ENCODE measurements around the gene SMAD1. TPM values are rescaled to one million over a fixed set of nuclear protein-coding genes. Genes with fewer than 3 reads are reported as not detected.

The SMAD1 gene
- total RNA-seq, 1 donor from 2014 or later: 44.3 TPM

GRCh38 chr4:145523117-145523516 lies 41.5 kb downstream of the SMAD1 start:
- no peaks in the 10 kb centered on the region for H4K20me1 ChIP-seq (ENCODE audit: low read depth)
- no peak overlapping the region for H3K4me2 ChIP-seq
- no peaks in the 10 kb centered on the region for H3K27me3 Mint-ChIP-seq (ENCODE audit: insufficient read depth, low read depth)
- TF ChIP-seq CTCF (IDR thresholded peaks at IDR 0.05): no peak
- no peak for TF ChIP-seq EZH2 (IDR thresholded peaks at IDR 0.05)
- TF ChIP-seq EZH2phosphoT487 (IDR thresholded peaks at IDR 0.05): no peak
- no peak overlapping the region for H3K27ac Mint-ChIP-seq
- H3K27me3 ChIP-seq: no peaks in the 10 kb centered on the region
- H3K36me3 Mint-ChIP-seq: peaks cover 20% of the 10 kb centered on the region
- no peak overlapping the region for H3K9ac ChIP-seq
- no peaks in the 10 kb centered on the region for H3F3A ChIP-seq (ENCODE audit: low read depth)
- H3K9me3 Mint-ChIP-seq: no peaks in the 10 kb centered on the region
- no peak overlapping the region for H2AFZ ChIP-seq (replicated peaks)
- H3K27ac ChIP-seq: no peak overlapping the region
- no peaks in the 10 kb centered on the region for H3K9me3 ChIP-seq (ENCODE audit: low read depth)
- peaks cover 84% of the 10 kb centered on the region for H3K79me2 ChIP-seq (ENCODE audit: low read depth)
- no peaks in the 10 kb centered on the region for H3K36me3 ChIP-seq
- no peaks in the 10 kb centered on the region for H3K4me1 Mint-ChIP-seq
- H3K4me3 Mint-ChIP-seq: no peak overlapping the region
- no peak overlapping the region for H3K4me3 ChIP-seq
- peaks cover 10% of the 10 kb centered on the region for H3K4me1 ChIP-seq
- no peak for DNase-seq (ENCODE audit: low spot score)

- Mint-ChIP-seq H3K4me3 (no peak overlapping the region), H3K27ac (no peak overlapping the region), H3K27me3 (ENCODE audit: insufficient read depth, low read depth) (no peaks in the 10 kb centered on the region), H3K9me3 (no peaks in the 10 kb centered on the region), H3K4me1 (no peaks in the 10 kb centered on the region), H3K36me3 (peaks cover 20% of the 10 kb centered on the region)
- H3K36me3 ChIP-seq: no peaks in the 10 kb centered on the region
- H4K20me1 ChIP-seq (ENCODE audit: low read depth): peaks cover 7% of the 10 kb centered on the region
- H3K4me2 ChIP-seq: no peak overlapping the region
- no peak for DNase-seq (ENCODE audit: low spot score)
- no peak overlapping the region for H3K4me3 ChIP-seq
- no peaks in the 10 kb centered on the region for H3K9me3 ChIP-seq (ENCODE audit: low read depth)
- H3K4me1 ChIP-seq: peaks cover 10% of the 10 kb centered on the region
- H3K9ac ChIP-seq: no peak overlapping the region
- H3K79me2 ChIP-seq (ENCODE audit: low read depth): peaks cover 82% of the 10 kb centered on the region
- H3K27ac ChIP-seq: no peak overlapping the region
- TF ChIP-seq EZH2phosphoT487 (IDR thresholded peaks at IDR 0.05): no peak
- no peak for TF ChIP-seq EZH2 (IDR thresholded peaks at IDR 0.05)
- no peak for TF ChIP-seq CTCF (IDR thresholded peaks at IDR 0.05)
- no peak overlapping the region for H2AFZ ChIP-seq (replicated peaks)
- H3F3A ChIP-seq (ENCODE audit: low read depth): no peaks in the 10 kb centered on the region
- no peaks in the 10 kb centered on the region for H3K27me3 ChIP-seq
Observed at GRCh38 chr4:145524552-145524951, 42.9 kb downstream of the SMAD1 start.

- H3K4me2 ChIP-seq: no peak overlapping the region
- TF ChIP-seq CTCF (IDR thresholded peaks at IDR 0.05) (no peak), EZH2phosphoT487 (IDR thresholded peaks at IDR 0.05) (no peak), EZH2 (IDR thresholded peaks at IDR 0.05) (no peak)
- H3K9ac ChIP-seq: no peak overlapping the region
- peaks cover 10% of the 10 kb centered on the region for H3K4me1 ChIP-seq
- H3K27me3 ChIP-seq: no peaks in the 10 kb centered on the region
- no peak overlapping the region for H3K27ac Mint-ChIP-seq
- no peaks in the 10 kb centered on the region for H3K4me1 Mint-ChIP-seq
- no peaks in the 10 kb centered on the region for H3K9me3 Mint-ChIP-seq
- H3F3A ChIP-seq (ENCODE audit: low read depth): no peaks in the 10 kb centered on the region
- H4K20me1 ChIP-seq (ENCODE audit: low read depth): peaks cover 7% of the 10 kb centered on the region
- H3K36me3 Mint-ChIP-seq: peaks cover 12% of the 10 kb centered on the region
- no peak overlapping the region for H3K27ac ChIP-seq
- H2AFZ ChIP-seq (replicated peaks): no peak overlapping the region
- H3K79me2 ChIP-seq (ENCODE audit: low read depth): peaks cover 74% of the 10 kb centered on the region
- H3K4me3 Mint-ChIP-seq: no peak overlapping the region
- peak; percentile 16 for DNase-seq (ENCODE audit: low spot score)
- no peaks in the 10 kb centered on the region for H3K27me3 Mint-ChIP-seq (ENCODE audit: insufficient read depth, low read depth)
- no peaks in the 10 kb centered on the region for H3K36me3 ChIP-seq
- no peak overlapping the region for H3K4me3 ChIP-seq
- no peaks in the 10 kb centered on the region for H3K9me3 ChIP-seq (ENCODE audit: low read depth)
Observed at GRCh38 chr4:145525291-145525740, 43.7 kb downstream of the SMAD1 start.
